Activated CD4-positive, alpha-beta memory T cell treated with anti-CD3 and anti-CD28 coated beads for 36 hours (primary cell): ENCODE measurements around the gene RBM6. TPM values are rescaled to one million over a fixed set of nuclear protein-coding genes. Genes with fewer than 3 reads are reported as not detected.
A peak's percentile ranks its signal among the peaks of the same experiment; 100 is the strongest.
"Not testable (repeated sequence)": the region's sequence is repeated elsewhere in the genome, so short reads cannot be mapped to it uniquely, and the experiment has no call there.

ENCODE experiments used
- CTCF ChIA-PET: fragments of 350-600 bp; sonication (Branson Sonifier 250); formaldehyde crosslinking; loops from one replicate; lab custom pipeline; 2021; ENCODE audit warnings: antibody characterized with exemption, inconsistent platforms; lab: Charles Lee
- POLR2A ChIA-PET: fragments of 350-600 bp; sonication (Branson Sonifier 250); formaldehyde crosslinking; loops from one replicate; lab custom pipeline; 2021; ENCODE audit warnings: antibody characterized with exemption; lab: Charles Lee
- DNase-seq: peaks from one replicate; pipeline ENCODE4 v3.0.0-alpha.2; 2020
- H3K27ac Mint-ChIP-seq: one replicate; pipeline ENCODE4 v1.8.0; 2021; ENCODE audit warnings: mixed read lengths
- H3K27me3 Mint-ChIP-seq: one replicate; pipeline ENCODE4 v1.8.0; 2021; ENCODE audit warnings: mixed read lengths
- H3K36me3 Mint-ChIP-seq: one replicate; pipeline ENCODE4 v1.8.0; 2021; ENCODE audit warnings: mixed read lengths
- H3K4me1 Mint-ChIP-seq: one replicate; pipeline ENCODE4 v1.8.0; 2021; ENCODE audit warnings: low read depth, mixed read lengths
- H3K4me3 Mint-ChIP-seq: one replicate; pipeline ENCODE4 v1.8.0; 2021; ENCODE audit warnings: mild to moderate bottlenecking, mixed read lengths
- H3K9me3 Mint-ChIP-seq: one replicate; pipeline ENCODE4 v1.8.0; 2021; ENCODE audit warnings: mixed read lengths
- intact Hi-C: fragments of 100-400 bp; cut with micrococcal nuclease; formaldehyde crosslinking; loops from one replicate; pipeline ENCODE4 v1.15.1; 2023
- total RNA-seq, 2 experiments: library from RNA; stranded (reverse); gene quantifications; one replicate each; pipeline ENCODE4 v1.2.3, GENCODE V29; 2021

Gene RBM6
- total RNA-seq, 2 experiments from 2014 or later = 73.5 to 83.7 TPM

GRCh38 chr3:49903451-49904424 is 36.2 kb upstream of the RBM6 start, which contains the start of gene MST1R:
TSS of gene MST1R (minus strand) at chr3:49903873. CDS start at chr3:49903609, 264 bp downstream.
- no peaks in the 10 kb centered on the region for H3K36me3 Mint-ChIP-seq
- H3K4me1 Mint-ChIP-seq = peaks cover 22% of the 10 kb centered on the region
- H3K9me3 Mint-ChIP-seq = no peaks in the 10 kb centered on the region
- POLR2A ChIA-PET = no interaction called here
- H3K4me3 Mint-ChIP-seq = peak within 1 kb of the TSS; percentile 88
- DNase-seq = peak; percentile 90
- H3K27ac Mint-ChIP-seq = peak within 1 kb of the TSS; percentile 80
- intact Hi-C loops = no loop called here
- no peaks in the 10 kb centered on the region for H3K27me3 Mint-ChIP-seq
- CTCF ChIA-PET = interaction anchor here (1.0 to 2.1 kb wide), 2 partner anchors 65 kb away, joined by 4 to 11 read pairs; no protein-coding TSS in a partner anchor

- H3K27me3 Mint-ChIP-seq, H3K9me3 Mint-ChIP-seq, POLR2A ChIA-PET, DNase-seq, intact Hi-C loops, H3K36me3 Mint-ChIP-seq: not testable (repeated sequence)
- Mint-ChIP-seq H3K27ac (peak overlapping the region; percentile 80), H3K4me3 (peak overlapping the region; percentile 88), H3K4me1 (peaks cover 22% of the 10 kb centered on the region)
- CTCF ChIA-PET = interaction anchor here (2.1 kb wide), 1 partner anchor 65 kb away, joined by 11 read pairs; no protein-coding TSS in a partner anchor
Measured at GRCh38 chr3:49904448-49904847, 35.5 kb upstream of the RBM6 start.

GRCh38 chr3:49906073-49906743 is 33.7 kb upstream of the RBM6 start:
- DNase-seq = peak; percentile 69
- POLR2A ChIA-PET = interaction anchor here (0.5 kb wide), 1 partner anchor 43 kb away, joined by 5 read pairs; no protein-coding TSS in a partner anchor
- Mint-ChIP-seq H3K4me3 (peak overlapping the region; percentile 18), H3K4me1 (peaks cover 22% of the 10 kb centered on the region), H3K27me3 (no peaks in the 10 kb centered on the region), H3K9me3 (no peaks in the 10 kb centered on the region), H3K27ac (peak overlapping the region; percentile 83), H3K36me3 (peaks cover 8% of the 10 kb centered on the region)
- CTCF ChIA-PET = interaction anchor here (0.6 to 3.7 kb wide), 8 partner anchors 9 to 205 kb away, joined by 3 to 23 read pairs (median 4); partner anchors contain the start of gene INKA1
- intact Hi-C loops = loop anchor here (1.0 kb wide), 2 partner anchors 50 to 104 kb away; partner anchors contain the start of gene TRAIP

DNA sequence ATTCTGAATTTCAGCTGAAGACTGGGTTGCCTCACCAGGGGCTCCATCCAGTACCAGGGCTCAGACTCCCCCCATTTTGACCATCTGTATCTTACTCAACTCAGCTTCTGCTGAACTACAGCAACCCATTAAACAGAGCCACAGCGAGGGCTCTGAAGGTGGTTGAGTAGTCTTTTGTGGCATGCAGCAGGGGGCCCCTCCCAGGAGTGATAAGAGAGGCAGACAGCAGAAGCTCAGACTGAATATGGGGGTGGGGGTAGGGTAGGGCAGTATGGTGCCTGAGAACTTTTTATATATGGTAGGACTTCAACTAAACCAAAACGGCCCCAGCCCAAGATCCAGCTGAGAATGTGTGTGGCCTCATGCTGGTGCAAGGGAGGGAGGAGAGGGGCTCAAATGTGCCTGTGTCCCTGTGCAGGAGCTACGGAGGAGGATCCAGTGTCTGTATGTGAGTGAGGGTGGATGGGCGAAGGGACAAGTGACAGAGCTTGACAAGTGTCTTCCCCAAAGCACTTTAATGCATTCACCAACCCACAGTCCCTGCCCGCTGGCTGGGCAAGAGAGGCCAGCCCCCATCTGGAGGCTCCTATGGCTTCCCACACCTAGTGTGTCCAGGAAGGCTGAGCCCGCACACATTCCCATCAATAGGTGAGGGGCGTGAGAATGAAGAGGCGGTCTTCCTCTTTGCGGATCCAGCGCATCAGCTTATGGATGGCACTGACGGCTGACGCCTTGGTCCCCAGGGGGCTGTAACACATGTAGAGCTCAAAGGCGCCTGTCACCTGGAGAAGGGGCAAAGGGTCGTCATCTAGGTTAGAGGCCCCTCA is 31.4 kb upstream of the RBM6 start:
- Mint-ChIP-seq H3K9me3 (no peaks in the 10 kb centered on the region), H3K27me3 (no peaks in the 10 kb centered on the region), H3K27ac (no peak overlapping the region), H3K36me3 (peaks cover 11% of the 10 kb centered on the region), H3K4me1 (peaks cover 22% of the 10 kb centered on the region), H3K4me3 (no peak overlapping the region)
- ChIA-PET POLR2A (interaction anchor here (1.6 kb wide), 1 partner anchor 11 kb away, joined by 3 read pairs; no protein-coding TSS in a partner anchor), CTCF (interaction anchor here (1.0 to 3.7 kb wide), 3 partner anchors 39 to 106 kb away, joined by 3 to 23 read pairs (median 4); partner anchors contain the start of gene INKA1)
- intact Hi-C loops = no loop called here
- DNase-seq = no peak

DNA sequence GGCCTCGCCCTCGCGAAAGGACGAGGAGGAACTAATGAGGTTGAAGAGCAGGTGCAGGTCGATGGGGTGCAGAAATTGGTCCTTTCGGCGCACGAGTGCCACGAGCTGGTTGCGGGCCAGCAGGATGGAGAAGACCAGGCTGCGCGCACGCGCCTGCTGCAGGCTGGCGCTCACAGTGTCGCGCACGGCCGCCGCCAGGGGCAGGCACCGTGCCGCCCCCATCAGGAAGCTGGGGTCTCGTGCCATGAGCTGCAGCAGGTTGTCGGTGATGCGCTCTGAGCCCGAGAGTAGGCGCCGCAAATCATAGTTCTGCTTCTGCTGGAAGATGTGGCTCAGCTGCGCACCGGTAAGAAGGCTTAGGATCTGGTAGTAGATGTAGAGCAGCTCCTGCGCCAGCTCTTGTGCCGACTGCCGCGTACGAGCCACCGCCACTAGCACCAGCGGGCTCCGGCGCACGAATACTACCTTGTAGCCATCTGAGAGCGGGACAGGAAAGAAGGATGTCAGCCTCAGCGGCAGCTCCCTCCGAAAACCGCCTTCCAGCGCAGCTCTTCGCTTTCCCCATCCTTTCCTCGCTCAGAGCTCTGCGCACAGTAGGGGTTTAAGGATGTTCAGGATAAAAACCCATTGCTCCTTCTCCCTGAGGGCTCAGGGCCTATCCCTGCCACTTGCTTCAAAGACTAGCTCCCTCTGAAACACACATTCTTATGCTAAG is 29.4 kb upstream of the RBM6 start:
- ChIA-PET CTCF (no interaction called here), POLR2A (no interaction called here)
- Mint-ChIP-seq H3K4me3 (no peak overlapping the region), H3K36me3 (peaks cover 11% of the 10 kb centered on the region), H3K27me3 (no peaks in the 10 kb centered on the region), H3K4me1 (peaks cover 12% of the 10 kb centered on the region), H3K27ac (no peak overlapping the region), H3K9me3 (no peaks in the 10 kb centered on the region)
- no peak for DNase-seq
- intact Hi-C loops = no loop called here

DNA sequence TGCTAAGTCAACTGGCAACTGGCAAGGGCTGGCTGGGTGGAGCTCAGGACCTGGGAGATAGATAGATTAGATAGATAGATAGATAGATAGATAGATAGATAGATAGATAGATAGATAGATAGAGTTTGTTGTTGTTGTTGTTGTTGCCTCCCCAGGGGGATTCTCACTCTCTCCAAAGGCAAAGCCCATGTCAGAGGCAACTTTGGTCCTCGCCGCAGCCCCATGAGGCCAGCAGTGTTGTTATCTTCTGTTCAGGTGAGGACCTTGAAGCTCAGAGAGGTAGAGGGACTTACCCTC is 28.9 kb upstream of the RBM6 start:
- no peak overlapping the region for H3K27ac Mint-ChIP-seq
- intact Hi-C loops = no loop called here
- H3K36me3 Mint-ChIP-seq = peaks cover 11% of the 10 kb centered on the region
- H3K27me3 Mint-ChIP-seq = no peaks in the 10 kb centered on the region
- H3K4me3 Mint-ChIP-seq = no peak overlapping the region
- no peaks in the 10 kb centered on the region for H3K9me3 Mint-ChIP-seq
- POLR2A ChIA-PET = no interaction called here
- peaks cover 7% of the 10 kb centered on the region for H3K4me1 Mint-ChIP-seq
- CTCF ChIA-PET = no interaction called here
- DNase-seq = no peak

- H3K27me3 Mint-ChIP-seq = no peaks in the 10 kb centered on the region
- intact Hi-C loops = no loop called here
- H3K9me3 Mint-ChIP-seq = no peaks in the 10 kb centered on the region
- H3K36me3 Mint-ChIP-seq = peaks cover 11% of the 10 kb centered on the region
- no peak for DNase-seq
- no peak overlapping the region for H3K27ac Mint-ChIP-seq
- peaks cover 1% of the 10 kb centered on the region for H3K4me1 Mint-ChIP-seq
- ChIA-PET POLR2A (no interaction called here), CTCF (no interaction called here)
- H3K4me3 Mint-ChIP-seq = no peak overlapping the region
Measured at GRCh38 chr3:49911611-49912010, 28.3 kb upstream of the RBM6 start.

DNA sequence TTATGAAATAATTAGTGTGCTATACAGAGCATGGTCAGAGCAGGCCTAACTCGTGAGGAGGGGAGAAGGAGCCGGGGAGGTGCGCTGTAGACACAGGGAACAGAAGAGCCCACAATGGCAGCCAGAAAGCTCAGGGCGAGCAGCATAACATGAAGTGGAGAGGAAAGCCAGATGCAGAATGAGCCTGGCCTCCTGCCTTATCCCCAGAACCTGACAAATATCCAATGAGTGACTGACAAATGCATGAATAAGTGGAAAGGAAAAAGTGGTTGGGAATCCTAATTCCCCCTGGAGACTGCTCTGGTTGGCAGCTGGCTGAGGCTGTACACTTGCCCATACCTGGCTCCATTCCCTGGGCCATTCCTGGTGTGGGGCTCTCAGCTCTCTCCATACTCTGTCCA is 27.1 kb upstream of the RBM6 start:
- H3K4me1 Mint-ChIP-seq = no peaks in the 10 kb centered on the region
- no peaks in the 10 kb centered on the region for H3K27me3 Mint-ChIP-seq
- H3K4me3 Mint-ChIP-seq = no peak overlapping the region
- H3K9me3 Mint-ChIP-seq = no peaks in the 10 kb centered on the region
- intact Hi-C loops = no loop called here
- no peak for DNase-seq
- peaks cover 11% of the 10 kb centered on the region for H3K36me3 Mint-ChIP-seq
- CTCF ChIA-PET = no interaction called here
- no peak overlapping the region for H3K27ac Mint-ChIP-seq
- POLR2A ChIA-PET = no interaction called here

GRCh38 chr3:49914906-49915305 is 25.0 kb upstream of the RBM6 start:
- Mint-ChIP-seq H3K4me3 (no peak overlapping the region), H3K4me1 (no peaks in the 10 kb centered on the region), H3K9me3 (no peaks in the 10 kb centered on the region), H3K27me3 (no peaks in the 10 kb centered on the region), H3K27ac (no peak overlapping the region), H3K36me3 (peaks cover 8% of the 10 kb centered on the region)
- intact Hi-C loops = no loop called here
- CTCF ChIA-PET = interaction anchor here (0.6 to 2.0 kb wide), 2 partner anchors 8 to 211 kb away, joined by 3 to 5 read pairs; no protein-coding TSS in a partner anchor
- POLR2A ChIA-PET = no interaction called here
- no peak for DNase-seq

GRCh38 chr3:49916686-49917085 is 23.3 kb upstream of the RBM6 start:
- no peak overlapping the region for H3K27ac Mint-ChIP-seq
- H3K27me3 Mint-ChIP-seq = no peaks in the 10 kb centered on the region
- CTCF ChIA-PET = interaction anchor here (1.2 kb wide), 1 partner anchor 78 kb away, joined by 3 read pairs; no protein-coding TSS in a partner anchor
- intact Hi-C loops = no loop called here
- DNase-seq = no peak
- POLR2A ChIA-PET = no interaction called here
- H3K4me3 Mint-ChIP-seq = no peak overlapping the region
- no peaks in the 10 kb centered on the region for H3K4me1 Mint-ChIP-seq
- H3K36me3 Mint-ChIP-seq = peaks cover 1% of the 10 kb centered on the region
- no peaks in the 10 kb centered on the region for H3K9me3 Mint-ChIP-seq
